ENCODE data around the gene CORIN.
A peak's percentile ranks its signal among the peaks of the same experiment; 100 is the strongest.

Gene CORIN

DNA sequence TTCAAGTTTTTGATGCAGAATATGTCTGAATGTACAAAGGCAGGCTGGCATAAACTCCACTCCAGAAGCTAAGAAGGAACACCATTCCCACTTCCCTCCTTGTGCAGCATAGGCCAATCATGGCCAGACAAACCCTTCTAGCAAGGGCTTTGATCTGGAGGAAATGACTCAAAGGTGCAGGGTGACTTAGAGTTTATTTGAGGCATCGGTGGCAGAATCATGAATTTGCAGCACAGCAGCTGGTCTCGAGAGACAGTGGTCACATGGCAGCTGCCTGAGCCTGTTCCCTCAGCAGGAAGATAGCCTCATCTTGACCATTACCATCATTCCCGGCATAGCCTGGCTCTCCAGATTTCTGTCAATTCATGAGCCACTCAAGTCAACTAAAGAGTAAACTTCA lies 198.3 kb downstream of the CORIN start:
- DNase-seq = peak; percentile 67

GRCh38 chr4:47631161-47631560 lies 206.7 kb downstream of the CORIN start:
- DNase-seq = no peak

DNA sequence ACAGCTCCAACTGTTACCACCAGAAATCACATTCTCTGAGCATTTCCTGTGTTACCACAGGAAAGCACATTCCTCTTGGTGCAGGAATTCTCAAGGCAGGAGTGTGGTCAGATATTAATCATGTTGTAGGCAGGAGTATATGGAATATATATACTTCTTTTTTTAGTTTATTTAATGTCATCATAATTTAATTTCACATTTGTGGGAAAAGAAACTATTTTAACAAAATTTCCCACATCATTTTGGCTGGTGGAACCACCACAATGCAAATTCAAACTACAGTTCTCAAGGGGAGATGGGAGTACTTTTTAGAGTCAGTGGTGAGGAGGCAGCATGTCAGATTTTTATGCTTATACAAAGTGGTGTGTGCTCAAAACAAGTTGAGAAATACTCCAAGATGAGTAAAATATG lies 213.8 kb downstream of the CORIN start:
- DNase-seq = peak; percentile 92

GRCh38 chr4:47621181-47621580 lies 216.7 kb downstream of the CORIN start:
- DNase-seq = no peak

- no peak for DNase-seq
Measured at GRCh38 chr4:47619691-47620090, 218.2 kb downstream of the CORIN start.

DNA sequence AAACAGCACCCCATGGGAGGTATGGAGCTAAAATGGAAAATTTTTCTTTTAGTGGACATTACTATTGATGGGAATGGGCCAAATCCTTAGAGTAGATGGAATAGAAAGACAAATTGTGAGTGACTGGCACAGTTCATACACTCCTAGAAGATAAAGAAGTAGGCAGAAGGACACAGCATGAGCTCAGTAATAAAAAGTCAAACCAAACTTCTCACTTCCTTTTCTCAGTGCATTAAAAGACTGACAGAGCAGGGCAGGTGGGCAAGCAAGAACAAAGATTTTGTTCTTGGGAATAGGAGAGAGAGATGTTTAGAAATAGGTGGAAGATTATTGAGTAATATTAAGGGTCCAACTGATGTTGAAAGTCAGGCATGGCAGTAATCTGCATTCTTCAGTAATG lies 220.3 kb downstream of the CORIN start:
- DNase-seq = no peak

- DNase-seq = peak; percentile 11
Measured at GRCh38 chr4:47615385-47615784, 222.5 kb downstream of the CORIN start.

- DNase-seq = peak; percentile 72
Measured at GRCh38 chr4:47612116-47613023, 225.5 kb downstream of the CORIN start.

DNA sequence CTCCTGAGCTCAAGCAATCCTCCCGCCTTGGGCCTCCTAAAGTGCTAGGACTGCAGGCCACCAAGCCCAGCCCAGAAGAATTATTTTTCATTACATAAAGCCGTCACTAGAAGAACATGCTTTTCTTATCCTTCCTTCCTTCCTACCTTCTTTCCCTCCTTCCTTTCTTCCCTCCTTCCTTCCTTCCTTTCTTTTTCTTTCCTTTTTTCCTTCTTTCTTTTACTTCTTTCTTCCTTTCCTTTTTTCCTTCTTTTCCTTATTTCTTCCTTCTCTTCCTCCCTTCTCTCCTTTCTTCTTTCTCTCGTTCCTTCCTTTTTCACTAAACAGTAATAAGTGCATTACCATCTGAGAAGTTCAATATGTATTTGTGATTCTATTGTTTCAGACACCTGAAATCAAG lies 231.4 kb downstream of the CORIN start:
- no peak for DNase-seq

- no peak for DNase-seq
Measured at GRCh38 chr4:47598896-47599295, 239.0 kb downstream of the CORIN start.

DNA sequence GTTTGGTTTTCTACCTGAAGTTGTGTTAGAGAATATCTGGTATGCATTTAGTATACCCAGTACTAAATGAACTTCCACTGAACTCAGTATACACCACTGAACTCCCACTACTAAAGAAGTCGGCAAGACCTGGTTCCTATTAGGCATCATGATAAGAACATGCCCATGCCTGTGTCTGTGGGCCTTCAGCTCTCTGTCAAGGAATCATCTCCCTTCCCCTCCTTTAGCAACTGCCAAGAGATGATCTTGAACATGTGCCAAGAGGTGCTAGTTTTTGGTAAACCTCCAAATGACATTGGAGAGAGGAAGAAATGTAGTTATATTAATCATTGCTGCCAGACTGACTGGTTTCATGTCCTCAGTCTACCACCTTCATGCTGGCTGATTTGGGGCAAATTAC lies 239.5 kb downstream of the CORIN start:
- no peak for DNase-seq

GRCh38 chr4:47597696-47598095 lies 240.2 kb downstream of the CORIN start:
- DNase-seq = no peak

DNA sequence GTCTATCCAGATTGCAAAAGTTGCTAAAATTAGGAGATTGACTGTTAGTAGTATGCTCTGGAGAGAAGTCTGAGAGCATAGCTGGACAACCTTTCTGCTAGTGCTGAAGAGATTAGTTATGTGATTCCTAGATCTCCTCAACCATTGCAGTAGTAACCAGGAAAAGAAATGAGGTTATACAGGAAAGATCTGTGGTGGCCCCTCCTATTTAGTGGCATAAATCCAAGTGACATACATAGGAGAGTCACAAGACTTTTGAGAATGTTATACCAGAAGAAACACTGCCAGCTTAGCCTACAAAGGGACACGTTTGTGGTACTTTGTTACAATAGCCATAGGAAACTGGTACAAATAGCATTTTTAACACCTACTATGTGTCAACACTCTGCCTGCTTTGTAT lies 247.5 kb downstream of the CORIN start:
- DNase-seq = no peak

DNA sequence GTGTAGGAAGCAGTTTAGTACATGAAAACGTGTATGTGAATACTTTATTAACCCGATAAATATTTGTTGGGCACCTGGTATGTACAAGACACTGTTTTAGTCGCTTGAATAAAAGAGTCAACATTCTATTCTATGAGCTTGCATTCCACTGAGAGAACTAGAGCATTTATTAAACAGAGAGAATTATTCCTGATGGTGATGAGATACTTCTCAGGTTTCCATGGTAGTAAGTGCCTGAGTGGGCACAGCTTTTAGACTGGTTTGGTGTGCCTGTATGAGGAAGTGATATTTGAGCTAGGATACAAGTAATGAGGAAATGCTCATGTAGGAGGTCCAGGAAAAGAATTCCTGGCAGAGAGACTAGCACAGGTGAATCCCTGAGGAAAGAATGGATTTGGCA lies 258.6 kb downstream of the CORIN start:
- no peak for DNase-seq

GRCh38 chr4:47577779-47578553 lies 259.9 kb downstream of the CORIN start:
- DNase-seq = no peak

DNA sequence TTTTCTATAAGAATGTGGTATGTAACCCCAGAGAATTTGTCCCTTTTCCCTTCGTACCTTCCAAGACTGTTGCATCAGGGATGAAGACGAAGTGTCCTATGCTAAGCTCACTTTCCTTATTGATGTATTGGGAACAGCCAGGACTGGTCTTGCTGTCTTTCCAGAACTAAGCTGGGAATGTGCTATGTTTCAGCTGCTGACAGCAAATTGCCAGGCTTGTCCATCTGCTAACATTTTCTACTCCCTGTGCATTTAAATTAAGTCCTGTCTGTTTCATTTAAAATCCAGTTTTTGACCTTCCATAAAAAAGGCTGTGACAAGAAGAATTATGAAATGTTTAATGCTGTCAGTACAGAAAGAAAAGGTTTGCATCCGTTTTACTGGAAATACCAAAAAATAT lies 264.9 kb downstream of the CORIN start:
- DNase-seq = no peak

DNA sequence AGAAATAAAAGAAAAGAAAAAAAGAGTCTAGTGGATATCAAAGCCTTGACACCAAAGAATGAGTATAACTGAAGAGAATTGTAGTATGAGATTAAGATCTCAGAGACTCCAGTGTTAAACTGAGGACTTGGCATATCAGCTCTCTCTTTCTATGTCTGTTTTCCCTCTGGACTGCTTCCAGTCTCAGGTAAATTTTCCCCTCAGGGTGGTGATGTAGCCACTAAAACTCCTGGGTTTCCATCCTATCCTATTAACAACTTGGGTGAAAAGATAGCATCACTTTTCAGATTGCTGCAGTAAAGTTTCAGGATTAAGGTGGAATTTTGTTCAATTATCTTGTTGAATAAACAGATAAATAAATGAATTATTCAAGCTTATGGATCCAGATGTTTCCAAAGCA lies 267.1 kb downstream of the CORIN start:
- no peak for DNase-seq

DNA sequence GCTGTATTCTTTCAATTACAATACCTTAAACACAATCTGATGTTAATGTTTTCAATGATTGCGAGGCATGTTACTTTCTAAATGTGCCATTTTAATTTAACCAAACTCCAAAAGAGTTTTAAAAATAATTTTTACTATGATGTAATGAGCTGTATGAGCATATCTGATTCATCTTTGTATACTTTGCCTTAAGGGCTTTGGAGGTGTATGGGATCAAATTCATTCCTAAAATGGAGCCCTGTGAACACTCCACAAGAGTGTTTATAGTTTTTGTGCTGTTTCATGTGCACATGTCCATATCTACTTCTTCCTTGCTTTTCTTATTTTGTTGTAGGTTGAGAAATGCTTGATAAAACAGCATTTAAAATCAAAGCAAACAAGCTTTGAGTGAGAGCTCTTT lies 270.4 kb downstream of the CORIN start:
- DNase-seq = no peak

- no peak for DNase-seq
Measured at GRCh38 chr4:47566969-47567368, 270.9 kb downstream of the CORIN start.

DNA sequence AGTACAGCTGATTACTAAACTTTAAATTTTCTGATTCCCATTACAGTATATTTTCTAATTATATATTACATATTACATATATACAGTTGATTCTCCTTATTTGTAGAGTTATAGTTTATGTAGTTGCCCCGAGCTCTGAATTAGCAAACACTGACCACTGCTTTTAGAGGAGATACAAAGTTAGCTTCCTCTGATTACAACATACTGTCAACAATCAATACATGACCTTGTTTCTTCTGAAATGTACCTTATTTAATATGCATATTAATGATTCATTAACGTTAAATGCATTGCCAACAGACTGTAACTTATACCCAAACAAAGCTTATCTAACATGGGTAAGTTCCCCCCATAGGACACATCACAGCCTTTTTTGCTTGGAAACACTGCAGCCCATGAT lies 271.3 kb downstream of the CORIN start:
- no peak for DNase-seq

DNA sequence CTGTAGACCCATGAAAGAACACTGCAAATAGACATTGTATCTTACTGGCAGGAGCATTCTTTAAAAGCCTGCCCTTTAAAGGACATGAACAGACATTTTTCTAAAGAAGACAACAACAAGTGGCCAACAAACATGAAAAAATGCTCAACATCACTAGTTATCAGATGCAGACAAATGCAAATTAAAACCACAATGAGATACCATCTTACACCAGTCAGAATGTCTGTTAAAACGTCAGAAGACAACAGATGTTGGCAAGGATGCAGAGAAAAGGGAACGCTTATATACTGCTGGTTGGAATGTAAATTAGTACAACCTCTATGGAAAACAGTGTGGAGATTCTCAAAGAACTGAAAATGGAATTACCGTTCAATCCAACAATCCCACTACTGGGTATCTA lies 275.6 kb downstream of the CORIN start:
- DNase-seq = no peak

GRCh38 chr4:47561331-47561730 lies 276.5 kb downstream of the CORIN start:
- DNase-seq = no peak

GRCh38 chr4:47560682-47561081 lies 277.2 kb downstream of the CORIN start:
- no peak for DNase-seq

DNA sequence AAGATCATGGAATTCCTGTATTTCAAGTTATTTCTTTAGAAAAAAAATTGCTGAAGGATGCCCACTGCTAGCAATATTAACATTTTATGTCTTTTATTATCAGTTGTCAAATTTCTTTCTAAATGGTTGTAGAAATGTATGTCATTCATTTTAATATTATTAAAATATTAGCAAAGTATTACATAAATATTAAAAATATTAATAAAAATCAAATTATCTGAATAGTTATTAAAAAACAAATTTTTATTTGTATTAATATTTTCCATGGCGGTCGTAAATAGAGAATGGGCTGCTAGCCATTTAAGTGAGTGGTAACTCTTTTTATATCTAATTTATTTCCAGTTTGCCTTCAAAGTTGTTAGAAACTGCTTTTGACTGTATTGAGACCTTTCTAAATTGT lies 280.6 kb downstream of the CORIN start:
- no peak for DNase-seq

All from fibroblast of skin of back (primary cell).